Measurements from ENCODE around the gene CBX2. TPM values are rescaled to one million over a fixed set of nuclear protein-coding genes. Genes with fewer than 3 reads are reported as not detected.

CBX2 gene
- total RNA-seq (1 to 10 TPM; 1.1 to 3.1 (median 1.8) TPM), polyA plus RNA-seq (1 to 10 TPM; 2.6 to 3.2 TPM)

GRCh38 chr17:79777894-79778503 lies at the start of gene CBX2:
TSS of gene CBX2 (plus strand) at chr17:79778148. CDS start at chr17:79778236, 88 bp downstream.
- peak; percentile 72 to 94 (median 84) for DNase-seq
- Histone ChIP-seq H3K27me3 (peaks cover 0 to 7% (median 2%) of the 10 kb centered on the region in 4 donors), H3K36me3 (no peaks in the 10 kb centered on the region), H3K27ac (peak within 1 kb of the TSS in 1 of 4 donors; percentile 42), H3K4me3 (peak within 1 kb of the TSS; percentile 53 to 73 (median 60)), H3K9me3 (no peaks in the 10 kb centered on the region), H3K4me1 (peaks cover 0 to 16% (median 9%) of the 10 kb centered on the region in 3 donors)
- ATAC-seq: peak; percentile 77 to 89 (median 84)
- TF ChIP-seq CTCF (IDR thresholded peaks at IDR 0.05): no peak
- intact Hi-C loops (cut with DNase I): no loop called here
- FAIRE-seq: no peak
- WGBS, 2 donors: 0 to 1% methylated on average over 13 to 96 of the region's 96 CpGs

- H3K27me3 ChIP-seq: no peaks in the 10 kb centered on the region
- FAIRE-seq (no peak), ATAC-seq (peak; percentile 78 to 95 (median 91)), DNase-seq (peak in 5 of 6 donors; percentile 60 to 89 (median 85))
- no peak overlapping the region for H3K27ac ChIP-seq
- WGBS, 2 donors: 43 to 53% methylated on average over 22 of the region's 22 CpGs
- H3K4me1 ChIP-seq: no peaks in the 10 kb centered on the region
- no peaks in the 10 kb centered on the region for H3K36me3 ChIP-seq
- H3K4me3 ChIP-seq: peak overlapping the region in 3 of 4 donors; percentile 18 to 43 (median 33)
- no peak for TF ChIP-seq CTCF (IDR thresholded peaks at IDR 0.05)
- intact Hi-C loops (cut with DNase I): no loop called here
- no peaks in the 10 kb centered on the region for H3K9me3 ChIP-seq
Measured at GRCh38 chr17:79728169-79728907, 49.6 kb upstream of the CBX2 start.

GRCh38 chr17:79728908-79729471 lies 49.0 kb upstream of the CBX2 start:
- Histone ChIP-seq H3K27me3 (no peaks in the 10 kb centered on the region), H3K27ac (no peak overlapping the region), H3K4me1 (no peaks in the 10 kb centered on the region), H3K36me3 (no peaks in the 10 kb centered on the region), H3K9me3 (no peaks in the 10 kb centered on the region), H3K4me3 (peak overlapping the region in 2 of 4 donors; percentile 33 to 43)
- intact Hi-C loops (cut with DNase I): no loop called here
- WGBS, 2 donors: 60 to 70% methylated on average over 23 to 26 of the region's 26 CpGs
- DNase-seq (peak in 2 of 6 donors; percentile 38 to 74), FAIRE-seq (no peak), ATAC-seq (peak; percentile 10 to 46 (median 20))
- TF ChIP-seq CTCF (IDR thresholded peaks at IDR 0.05): no peak

- WGBS, 2 donors: 83 to 85% methylated on average over 12 of the region's 12 CpGs
- no peak overlapping the region for H3K27ac ChIP-seq
- H3K4me3 ChIP-seq: no peak overlapping the region
- H3K36me3 ChIP-seq: no peaks in the 10 kb centered on the region
- no peak for FAIRE-seq
- no peak for ATAC-seq
- no peak for TF ChIP-seq CTCF (IDR thresholded peaks at IDR 0.05)
- DNase-seq: peak in 1 of 6 donors; percentile 46
- no peaks in the 10 kb centered on the region for H3K27me3 ChIP-seq
- H3K4me1 ChIP-seq: no peaks in the 10 kb centered on the region
- H3K9me3 ChIP-seq: no peaks in the 10 kb centered on the region
- intact Hi-C loops (cut with DNase I): no loop called here
Measured at GRCh38 chr17:79729761-79730160, 48.2 kb upstream of the CBX2 start.

Data from pancreas (tissue), 10 donors.